K562 (cell line): Measurements from ENCODE around the gene SOBP. TPM values are rescaled to one million over a fixed set of nuclear protein-coding genes. Genes with fewer than 3 reads are reported as not detected.

Experiments
- ATAC-seq: fragments of 200-7000 bp; cut with Tn5 transposase; 3 replicates; pipeline ENCODE4 v1.9.1; 2020; ENCODE audit warnings: moderate library complexity
- BruUV-seq: library from RNA; stranded (reverse); fragments of 400-500 nt; replicated peaks from 2 replicates; lab custom pipeline; 2021; lab: Mats Ljungman, UMichigan
- CTCF ChIA-PET: fragments of 300-600 bp; formaldehyde crosslinking; extraction: SDS; loops from one replicate; lab custom pipeline; 2021; ENCODE audit warnings: low intra/inter-chr PET ratio; lab: Yijun Ruan, JAX
- POLR2A ChIA-PET: fragments of 300-600, 350-650 bp; sonication (Branson Sonifier 250); formaldehyde crosslinking; extraction: SDS; loops from one replicate; lab custom pipeline; 2021; ENCODE audit warnings: antibody characterized with exemption, inconsistent platforms; lab: Yijun Ruan, JAX
- DNase-seq, 4 experiments: peaks; one replicate each; pipeline versions ENCODE4 v3.0.0 to v3.0.0-alpha.2; 2011 to 2018; ENCODE audit warnings: low spot score in 3 of 4, mixed read lengths in 3 of 4; ENCODE audit errors: extremely low read depth in 1 of 4
- FAIRE-seq: peaks from 2 replicates; lab custom pipeline; 2011; peaks lifted over from hg19 to GRCh38; lab: Jason Lieb, UNC
- H2AFZ ChIP-seq: 2 replicates; pipeline ENCODE4 v1.6.0; 2011; ENCODE audit warnings: low read depth, low read length, control low read depth, inconsistent platforms
- H3K27ac ChIP-seq: fragments of 200-600 bp; 3 replicates; pipeline ENCODE4 v1.8.0; 2011; ENCODE audit warnings: low read depth, mild to moderate bottlenecking, control low read depth, inconsistent platforms, low read length, moderate library complexity, mixed read lengths; ENCODE audit errors: extremely low read depth
- H3K27me3 ChIP-seq, 2 experiments: fragments of 300-600 bp in 1 of 2; 2 replicates in 1 of 2; 3 replicates in 1 of 2; pipeline versions ENCODE4 v1.6.0 to v1.8.0; 2011; ENCODE audit warnings: inconsistent platforms in 2 of 2, low read length in 2 of 2, mild to moderate bottlenecking in 1 of 2, mixed read lengths in 1 of 2, moderate library complexity in 1 of 2; ENCODE audit not compliant: control insufficient read depth in 2 of 2, insufficient read depth in 2 of 2
- H3K36me3 ChIP-seq: fragments of 300-600 bp; 3 replicates; pipeline ENCODE4 v1.8.0; 2011; ENCODE audit warnings: mild to moderate bottlenecking, low read length, inconsistent platforms; ENCODE audit not compliant: control insufficient read depth, insufficient read depth
- H3K4me1 ChIP-seq, 2 experiments: fragments of 200-600 bp in 1 of 2; replicated peaks in 1 of 2; 2 replicates in 1 of 2; 3 replicates in 1 of 2; pipeline versions ENCODE4 v1.5.1 to v1.8.0; 2011; ENCODE audit warnings: inconsistent platforms in 2 of 2, low read length in 2 of 2, mild to moderate bottlenecking in 1 of 2, mixed read lengths in 1 of 2, moderate library complexity in 1 of 2; ENCODE audit not compliant: control insufficient read depth in 2 of 2, insufficient read depth in 2 of 2
- H3K4me2 ChIP-seq: 2 replicates; pipeline ENCODE4 v1.6.1; 2011; ENCODE audit warnings: low read length, control low read depth, inconsistent platforms, mixed read lengths; ENCODE audit not compliant: insufficient read depth
- H3K4me3 ChIP-seq: fragments of 200-600 bp; sonication (generic), shearing (Covaris generic); 2 replicates; pipeline ENCODE4 v1.5.1; 2016; ENCODE audit warnings: control low read depth, inconsistent platforms
- H3K79me2 ChIP-seq: fragments of 200-600 bp; 3 replicates; pipeline ENCODE4 v1.8.0; 2011; ENCODE audit warnings: low read length, inconsistent platforms; ENCODE audit not compliant: control insufficient read depth, insufficient read depth
- H3K9ac ChIP-seq, 2 experiments: 2 replicates each; pipeline versions ENCODE4 v1.6.0 to v1.6.1; 2011; ENCODE audit warnings: low read depth in 2 of 2, low read length in 2 of 2, control low read depth in 1 of 2, inconsistent platforms in 1 of 2, mild to moderate bottlenecking in 1 of 2, mixed read lengths in 1 of 2; ENCODE audit not compliant: insufficient read depth in 1 of 2
- H3K9me1 ChIP-seq: one replicate; pipeline ENCODE4 v1.6.0; 2011; ENCODE audit warnings: inconsistent platforms, mild to moderate bottlenecking, low read length, moderate library complexity; ENCODE audit not compliant: control insufficient read depth, insufficient read depth
- H3K9me3 ChIP-seq: replicated peaks from 2 replicates; pipeline ENCODE4 v1.5.1; 2011; ENCODE audit warnings: low read depth, low read length, inconsistent platforms; ENCODE audit not compliant: control insufficient read depth, insufficient read depth
- H4K20me1 ChIP-seq: replicated peaks from 2 replicates; pipeline ENCODE4 v1.6.1; 2011; ENCODE audit warnings: low read length, inconsistent platforms, mixed read lengths; ENCODE audit not compliant: control insufficient read depth, insufficient read depth
- CREM ChIP-seq: IDR thresholded peaks from 2 replicates; pipeline ENCODE4 v1.6.1; 2014; ENCODE audit warnings: antibody characterized with exemption, low read depth
- HSF4 ChIP-seq: fragments of 250-450 bp; sonication (Bioruptor Pico); IDR thresholded peaks from 2 replicates; pipeline ENCODE4 v2.1.2; 2022; ENCODE audit warnings: mild to moderate bottlenecking, moderate library complexity, borderline replicate concordance
- MCM3 ChIP-seq: fragments of 450-650 bp; IDR thresholded peaks from 2 replicates; pipeline ENCODE4 v1.6.1; 2016
- PKNOX1 ChIP-seq: fragments of 450-650 bp; IDR thresholded peaks from 2 replicates; pipeline ENCODE4 v1.6.1; 2016
- TCFL5 ChIP-seq: fragments of 250-450 bp; sonication (Bioruptor Pico); conservative IDR thresholded peaks from 2 replicates; pipeline ENCODE4 v1.6.1; 2021; ENCODE audit warnings: mild to moderate bottlenecking, moderate library complexity, matching md5 sums
- ZNF239 ChIP-seq: fragments of 250-450 bp; sonication (Bioruptor Pico); IDR thresholded peaks from 2 replicates; pipeline ENCODE4 v1.4.0; 2020; ENCODE audit warnings: mild to moderate bottlenecking
- ZNF324 ChIP-seq: fragments of 250-450 bp; sonication (Bioruptor Pico); IDR thresholded peaks from 2 replicates; pipeline ENCODE4 v1.4.0; 2020; ENCODE audit warnings: mild to moderate bottlenecking
- ZNF449 ChIP-seq: fragments of 250-450 bp; sonication (Bioruptor Pico); IDR thresholded peaks from 2 replicates; pipeline ENCODE4 v1.8.0; 2022; ENCODE audit warnings: moderate library complexity, mild to moderate bottlenecking, inconsistent platforms
- ZNF79 ChIP-seq: fragments of 250-450 bp; sonication (Bioruptor Pico); IDR thresholded peaks from 2 replicates; pipeline ENCODE4 v1.4.0; 2020; ENCODE audit warnings: low read depth, mild to moderate bottlenecking, moderate library complexity
- in situ Hi-C: fragments of 300-500 bp; cut with MboI; formaldehyde crosslinking; loops from 4 replicates; pipeline ENCODE4 v1.15.0; 2018; ENCODE audit warnings: inconsistent platforms, mixed read lengths
- intact Hi-C: fragments of 100-400 bp; cut with micrococcal nuclease; formaldehyde crosslinking; loops from 2 replicates; pipeline ENCODE4 v1.14.2; 2022
- polyA plus RNA-seq, 8 experiments: library from polyadenylated mRNA; depleted of rRNA in 4 of 8; stranded (reverse) in 5 of 8; unstranded in 3 of 8; fragments of >200 nt; fragmentation: Nextera tagmentation in 2 of 8; fragmentation: Illumina TruSeq in 1 of 8; extraction: Ambion mirVana in 2 of 8; extraction: Trizol in 1 of 8; gene quantifications; 2 replicates each; pipeline versions ENCODE4 v1.2.1 to v1.2.3, GENCODE V29; 2011 to 2014; ENCODE audit warnings: inconsistent platforms in 1 of 8, missing spikeins in 1 of 8
- total RNA-seq, 7 experiments: library from RNA; depleted of rRNA in 6 of 7; stranded (reverse); fragments of >200 nt in 6 of 7; fragmentation: Illumina TruSeq in 2 of 7; extraction: Trizol in 2 of 7; gene quantifications; 2 replicates each; pipeline versions ENCODE4 v1.2.1 to v1.2.3, GENCODE V29; 2011 to 2021; ENCODE audit warnings: low replicate concordance in 1 of 7

SOBP gene
- total and polyA plus RNA-seq, 9 of the 15 experiments (the other 6 are each of a cell fraction or from before 2014, with no cell fraction given), result 0.16 TPM; not detected in 8

- no peak for TF ChIP-seq ZNF239 (CRISPR knock-in tag)
- no peak for TF ChIP-seq HSF4 (CRISPR knock-in tag)
- no peak for TF ChIP-seq PKNOX1
These were observed 65.5 kb downstream of the SOBP start (continued) for GRCh38 chr6:107555449-107555848.

GRCh38 chr6:107556082-107556481 is 66.2 kb downstream of the SOBP start:
- Histone ChIP-seq H3K27ac (no peak overlapping the region), H3K9me3 (no peaks in the 10 kb centered on the region), H3K27me3 (peaks cover 12 to 24% of the 10 kb centered on the region in 2 experiments; a peak in 4 of 5 replicates), H3K4me1 (no peaks in the 10 kb centered on the region), H3K79me2 (no peaks in the 10 kb centered on the region), H4K20me1 (no peaks in the 10 kb centered on the region), H3K9ac (no peak overlapping the region), H3K4me3 (no peak overlapping the region), H2AFZ (no peak overlapping the region), H3K36me3 (no peaks in the 10 kb centered on the region), H3K4me2 (no peak overlapping the region), H3K9me1 (no peaks in the 10 kb centered on the region)
- intact Hi-C loops, result no loop called here
- BruUV-seq, result no TSS peak
- FAIRE-seq (no peak), DNase-seq (no peak), ATAC-seq (no peak)
- ChIA-PET POLR2A (no interaction called here), CTCF (no interaction called here)
- TF ChIP-seq CREM (no peak), ZNF449 (no peak), ZNF79 (CRISPR knock-in tag) (no peak), TCFL5 (CRISPR knock-in tag) (no peak), MCM3 (no peak), ZNF324 (CRISPR knock-in tag) (no peak)
- in situ Hi-C loops, result no loop called here
